Stimulated activated CD4-positive, alpha-beta T cell treated with anti-CD3 and anti-CD28 coated beads, Interleukin-2, amount 100 ng/mL, for 4 hours (primary cell): ENCODE data around the gene GP9.

Experiments
- DNase-seq: peaks from one replicate; pipeline ENCODE4 v3.0.0-alpha.2; 2020; ENCODE audit warnings: low read depth

The GP9 gene

DNA sequence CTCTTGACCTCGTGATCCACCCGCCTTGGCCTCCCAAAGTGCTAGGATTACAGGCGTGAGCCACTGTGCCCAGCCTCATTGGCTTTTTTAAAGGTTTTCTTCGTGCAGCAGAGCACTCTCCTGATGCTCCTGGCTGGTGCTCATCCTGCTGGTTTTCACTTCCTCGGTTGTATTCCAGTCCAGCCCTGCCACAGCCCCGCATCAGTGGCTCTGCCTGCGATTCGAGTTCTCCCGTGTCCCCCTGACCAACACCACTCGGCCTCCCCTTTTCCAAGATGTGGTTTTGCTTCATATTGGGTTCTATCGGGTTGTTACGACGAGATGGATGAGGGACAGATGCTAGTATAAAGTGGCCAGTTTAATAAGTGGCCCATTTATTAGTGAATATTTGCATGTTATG, 31.7 kb upstream of the GP9 start:
- DNase-seq, result no peak

DNA sequence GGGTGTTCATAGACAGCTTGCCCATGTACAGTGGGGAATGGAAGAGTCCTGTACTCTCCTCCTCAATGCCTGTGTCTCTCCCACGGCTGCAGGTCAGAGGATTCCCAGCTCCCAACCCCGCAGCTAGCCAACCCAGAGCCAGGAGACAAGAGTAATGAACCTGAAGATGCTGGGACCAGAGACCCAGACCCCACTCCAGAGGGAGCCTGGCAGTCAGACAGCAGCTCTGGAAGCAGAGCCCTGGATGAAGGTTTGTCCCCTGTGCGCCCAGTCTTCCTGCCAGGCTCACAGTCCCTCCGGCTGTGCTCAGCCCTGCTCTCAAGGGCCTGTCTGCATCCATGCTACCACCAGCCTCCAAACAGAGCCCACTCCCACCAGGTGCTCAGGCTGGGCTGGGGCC, 30.0 kb upstream of the GP9 start:
- DNase-seq, result no peak

DNA sequence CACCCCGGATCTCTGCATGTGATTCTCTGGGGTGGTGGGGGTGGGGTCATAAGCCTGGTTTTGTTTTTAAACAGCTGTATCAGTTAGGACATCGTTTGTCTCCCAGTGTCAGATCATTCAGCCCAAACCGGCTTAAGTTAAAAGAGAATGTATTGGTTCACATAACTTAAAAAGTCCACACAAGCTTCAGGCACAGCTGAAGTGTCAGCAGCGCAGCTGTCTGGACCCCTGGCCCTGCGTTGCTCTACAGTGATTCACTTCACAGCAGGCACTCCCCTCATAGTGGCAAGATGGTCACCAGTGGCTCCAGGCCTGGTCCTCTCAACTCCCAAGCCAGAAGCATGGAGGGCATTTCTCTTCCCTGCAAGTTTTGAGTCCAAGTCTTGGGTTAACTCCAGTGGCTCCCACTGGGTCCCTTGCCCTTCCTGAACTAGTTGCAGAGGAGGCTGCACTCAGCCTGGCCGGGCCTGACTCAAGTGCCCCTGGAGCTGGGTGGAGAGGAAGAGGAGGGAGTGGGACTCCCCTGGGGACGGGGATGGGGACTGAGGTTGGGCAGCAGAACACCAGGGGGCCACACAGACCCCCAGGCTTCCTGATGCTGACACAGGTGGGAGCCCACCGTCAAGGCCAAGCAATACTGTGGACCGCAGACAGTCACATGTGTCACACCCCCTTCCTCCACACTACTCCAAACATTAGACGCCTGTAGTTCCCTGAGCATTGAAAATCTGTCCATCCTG, 28.9 kb upstream of the GP9 start:
- no peak for DNase-seq

DNA sequence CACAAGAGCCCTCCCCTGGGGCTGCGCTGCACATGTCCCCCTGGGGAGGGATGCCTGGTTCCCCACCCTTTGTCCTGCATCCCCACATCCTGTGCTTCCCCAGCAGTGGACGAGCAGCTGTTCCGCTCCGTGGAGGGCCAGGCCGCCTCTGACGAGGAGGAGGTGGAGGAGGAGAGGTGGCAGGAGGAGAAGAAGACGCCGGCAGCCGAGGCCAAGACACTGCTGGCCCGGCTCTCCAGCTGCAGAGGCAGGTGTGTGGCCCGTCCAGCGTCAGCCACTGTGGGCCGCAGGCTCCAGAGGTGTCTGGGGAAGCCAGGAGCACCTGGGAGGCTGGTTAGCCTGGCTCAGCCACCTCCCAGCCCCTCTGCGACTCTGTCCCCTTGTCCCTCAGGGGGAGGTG, 27.9 kb upstream of the GP9 start:
- DNase-seq, result no peak

DNA sequence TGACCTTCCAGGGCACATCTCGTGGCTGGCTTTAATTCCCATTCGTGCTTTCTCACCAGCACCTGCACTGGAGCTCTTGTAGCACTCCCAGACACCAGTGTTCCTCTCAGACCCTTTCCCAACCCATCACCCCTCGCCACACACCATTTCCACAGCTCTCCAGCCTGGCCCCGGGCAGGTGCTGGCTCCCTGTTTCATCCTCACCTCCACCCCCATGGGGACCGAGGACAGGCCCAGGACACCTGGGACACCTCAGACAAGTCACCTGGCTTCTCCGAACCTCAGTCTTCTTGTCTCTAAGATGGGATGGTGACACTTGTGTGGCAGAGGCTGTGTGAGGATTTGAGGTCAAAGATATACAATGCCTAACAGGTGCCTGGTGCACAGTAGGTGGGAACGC, 27.4 kb upstream of the GP9 start:
- no peak for DNase-seq

DNA sequence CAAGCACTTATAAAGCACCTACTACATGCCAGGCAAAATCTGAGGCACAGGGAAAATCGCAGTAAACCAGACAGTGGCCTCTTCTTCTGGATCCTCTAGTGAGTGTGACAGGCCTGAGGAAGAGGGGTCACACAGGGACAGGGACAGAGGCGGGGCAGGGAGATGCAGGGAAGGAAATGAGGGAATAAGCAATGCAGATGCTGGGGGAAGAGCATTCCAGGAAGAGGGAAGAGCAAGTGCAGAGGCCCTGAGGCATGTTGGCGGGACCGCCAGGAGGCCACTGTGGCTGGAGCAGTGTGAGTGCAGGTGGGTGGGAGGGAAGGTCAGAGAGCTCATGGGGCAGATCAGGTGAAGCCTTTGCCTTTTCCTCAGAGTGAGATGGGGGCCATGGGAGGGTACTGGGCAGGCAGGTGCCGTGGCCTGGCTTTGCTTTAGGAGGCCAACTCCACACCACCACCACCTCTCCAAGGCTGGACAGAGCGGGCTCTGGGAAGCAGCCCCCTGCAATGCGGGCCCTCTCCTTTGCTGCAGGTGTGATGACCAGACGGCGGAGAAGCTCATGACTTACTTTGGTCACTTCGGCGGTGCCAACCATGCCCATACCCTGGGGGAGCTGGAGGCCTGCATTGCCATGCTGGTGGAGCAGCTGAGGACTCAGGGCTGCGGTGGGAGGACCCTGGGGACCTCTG, 26.8 kb upstream of the GP9 start:
- no peak for DNase-seq

DNA sequence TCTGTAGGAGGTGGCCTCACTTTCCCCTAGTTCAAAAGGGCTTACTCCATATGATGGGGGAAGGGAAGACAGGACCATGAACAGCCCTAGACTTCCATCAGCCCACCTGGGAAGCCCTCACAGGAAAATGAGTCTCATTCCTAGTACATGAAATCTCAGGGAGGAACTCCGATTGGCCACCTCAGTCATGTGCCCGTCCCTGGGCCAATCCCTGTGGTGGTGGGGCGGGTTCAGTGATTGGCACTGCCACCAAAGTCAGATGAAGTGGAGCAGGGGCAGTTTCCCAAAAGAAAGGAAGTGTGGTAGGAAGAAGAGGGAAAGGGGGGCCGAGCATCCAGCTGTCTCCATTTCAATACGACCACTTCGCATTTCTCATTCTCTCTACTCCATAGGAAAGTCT, 25.9 kb upstream of the GP9 start:
- DNase-seq, result no peak

DNA sequence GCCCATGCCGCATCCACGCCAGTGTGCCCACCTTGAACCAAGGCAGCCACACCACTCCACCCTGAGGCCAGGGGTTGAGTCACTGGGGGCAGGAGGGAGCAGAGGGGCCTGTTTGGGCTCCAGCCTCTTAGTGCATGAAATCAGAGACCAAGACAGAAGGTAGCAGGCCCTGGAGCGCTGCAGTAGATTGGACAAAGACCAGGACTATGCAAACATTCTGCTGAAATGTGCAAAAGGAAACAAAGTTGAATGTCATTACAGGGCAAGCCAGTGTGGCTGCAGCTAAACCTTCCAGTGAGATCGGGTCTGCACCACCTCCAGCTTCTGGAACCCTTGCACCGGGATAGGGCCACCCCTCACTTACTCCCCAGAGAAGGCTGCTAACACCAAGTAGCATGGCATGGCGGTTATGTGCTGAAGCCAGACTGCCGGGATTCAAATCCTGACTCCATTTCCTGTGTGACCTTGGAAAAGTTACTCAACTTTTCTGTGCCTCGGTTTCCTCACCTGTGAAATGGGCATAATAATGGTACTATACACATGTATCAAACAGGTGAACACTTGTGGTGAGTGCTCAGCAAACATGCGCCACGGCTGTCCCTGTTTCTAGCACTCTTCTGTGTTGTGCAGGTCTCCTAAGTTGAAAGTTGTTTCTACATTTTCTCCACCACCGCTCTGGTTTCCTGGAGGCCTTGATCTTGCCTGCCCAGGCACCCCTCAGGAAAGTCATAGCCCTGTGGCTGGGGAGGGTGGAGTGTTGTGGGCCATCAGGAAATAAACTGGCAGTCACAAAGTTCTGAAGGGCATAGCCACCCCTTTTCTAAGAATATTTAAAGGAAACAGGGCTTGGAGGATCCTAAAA, 25.0 kb upstream of the GP9 start:
- no peak for DNase-seq

DNA sequence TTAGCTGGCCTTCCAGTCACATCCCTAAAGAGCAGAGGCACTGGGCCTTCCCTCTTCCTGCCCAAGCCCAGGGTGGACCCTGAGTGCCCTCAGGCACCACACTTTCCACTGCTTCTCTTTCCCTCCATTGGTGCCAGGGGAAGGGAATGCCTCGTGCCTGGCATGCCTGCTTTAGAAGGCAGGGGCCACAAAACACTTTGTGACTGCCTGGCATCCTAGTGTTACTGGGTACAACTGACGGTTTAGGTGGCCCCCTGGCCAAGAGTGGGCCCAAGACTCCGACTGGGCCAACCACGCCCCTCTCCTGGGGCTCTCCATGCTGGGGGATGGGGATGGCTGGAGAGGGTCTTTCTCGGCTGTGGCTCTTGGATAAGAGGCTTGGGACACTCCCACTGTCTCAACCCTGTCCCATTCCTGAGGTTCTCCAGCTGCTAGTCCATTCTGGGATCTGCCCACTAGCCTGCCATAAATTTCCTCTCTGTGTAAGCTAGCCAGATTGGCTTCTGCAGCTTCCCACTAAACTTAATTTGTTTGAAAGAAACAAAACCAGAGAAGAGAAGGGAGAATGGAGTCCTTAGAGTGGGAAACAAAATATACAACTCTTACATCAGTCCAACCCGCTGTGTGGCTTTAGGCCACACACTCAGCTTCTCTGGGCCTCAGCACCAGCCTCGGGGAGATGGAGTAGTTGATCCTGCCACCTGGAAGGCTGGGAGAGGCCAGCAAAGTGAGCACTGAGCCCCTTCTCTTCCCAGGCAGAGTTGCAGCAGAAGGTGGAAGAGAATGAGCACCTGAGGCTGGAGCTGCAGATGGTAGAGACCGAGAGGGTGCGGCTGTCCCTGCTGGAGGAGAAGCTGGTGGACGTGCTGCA, 24.1 kb upstream of the GP9 start:
- DNase-seq, result no peak

DNA sequence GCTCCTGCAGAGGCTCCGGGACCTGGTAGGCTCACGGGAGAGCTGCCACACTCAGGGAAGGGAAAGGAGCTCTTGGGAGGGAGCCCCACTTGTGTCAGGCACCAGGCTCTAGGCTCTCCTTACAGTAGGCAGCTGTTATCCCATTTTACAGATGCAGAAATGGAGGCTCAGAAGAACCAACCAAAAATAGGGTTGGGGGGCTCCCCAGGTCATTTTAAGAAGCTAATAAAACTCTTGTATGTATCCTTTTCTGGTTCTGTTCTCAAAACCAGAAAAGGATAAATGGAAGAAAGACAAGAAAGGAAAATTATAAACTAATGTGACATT, 23.5 kb upstream of the GP9 start:
- no peak for DNase-seq

DNA sequence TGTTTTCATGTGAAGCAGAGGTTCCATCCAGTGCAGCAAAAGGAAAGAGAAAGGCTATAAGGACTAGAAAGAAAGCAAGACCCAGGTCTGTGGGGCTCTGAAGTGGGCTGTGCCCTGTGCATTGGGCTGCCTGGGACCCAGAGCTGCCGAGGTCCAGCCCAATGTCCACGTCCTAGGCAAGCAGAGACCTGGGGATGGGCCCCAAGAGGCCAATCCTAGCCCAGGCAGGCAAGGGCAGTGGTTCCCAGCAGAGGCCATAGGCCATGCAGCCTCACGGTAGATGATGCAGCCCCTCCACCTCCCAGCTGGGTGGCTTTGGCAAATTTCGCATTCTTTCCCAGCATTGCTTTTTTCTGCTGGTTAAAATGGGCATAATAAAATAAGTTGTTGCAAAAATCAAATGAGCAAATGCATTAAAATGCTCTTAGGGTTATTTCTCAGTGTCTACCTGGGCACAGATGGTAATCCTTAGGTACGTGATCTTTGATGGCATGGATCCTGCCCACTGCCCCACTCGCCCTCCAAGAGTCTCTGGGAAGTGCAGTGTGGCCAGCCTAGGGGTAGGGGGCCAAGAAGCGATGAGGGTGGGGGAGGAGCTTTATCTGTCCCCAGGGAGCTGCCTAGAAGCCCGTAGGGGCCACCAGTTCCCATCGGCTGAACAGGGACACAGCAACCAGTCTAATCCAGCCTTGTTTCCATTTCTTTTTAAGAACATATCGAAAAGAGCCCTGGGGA, 22.3 kb upstream of the GP9 start:
- no peak for DNase-seq

DNA sequence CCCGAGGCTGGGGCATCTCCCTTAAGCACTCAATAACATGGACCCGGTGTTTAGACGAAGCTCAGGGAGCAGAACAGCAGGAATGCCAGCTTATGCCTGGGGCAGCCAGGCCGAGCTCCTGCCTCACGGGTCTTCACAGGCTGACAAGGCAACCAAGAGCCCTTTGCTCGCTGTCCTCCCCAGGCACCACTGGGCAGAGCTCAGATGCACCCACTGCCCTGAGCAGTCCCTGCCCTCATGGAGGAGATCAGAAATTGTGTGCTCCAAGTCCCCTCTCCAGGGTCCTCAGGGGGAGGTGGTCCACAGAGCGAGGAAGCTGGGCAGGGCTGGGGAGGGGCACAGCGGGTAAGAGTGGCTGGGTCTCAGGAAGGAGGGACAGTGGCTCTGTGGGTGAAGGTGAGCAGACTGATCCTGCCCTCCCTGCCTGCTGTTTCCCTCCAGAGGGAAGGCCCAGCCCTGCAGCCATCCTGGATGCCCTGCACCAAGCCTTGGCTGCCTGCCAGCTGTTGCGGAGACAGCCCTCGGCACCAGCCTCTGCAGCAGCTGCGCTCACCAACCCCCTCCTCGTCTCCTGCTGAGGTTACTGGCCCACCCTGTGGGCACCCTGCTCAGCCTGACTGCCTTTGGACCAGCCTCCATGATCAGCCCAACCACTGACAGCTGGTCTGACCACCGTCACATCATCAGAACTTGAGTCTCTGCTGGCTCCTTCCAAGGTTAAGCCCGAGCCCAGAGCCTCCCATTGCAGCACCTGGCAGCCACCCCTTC, 21.1 kb upstream of the GP9 start:
- DNase-seq, result no peak

DNA sequence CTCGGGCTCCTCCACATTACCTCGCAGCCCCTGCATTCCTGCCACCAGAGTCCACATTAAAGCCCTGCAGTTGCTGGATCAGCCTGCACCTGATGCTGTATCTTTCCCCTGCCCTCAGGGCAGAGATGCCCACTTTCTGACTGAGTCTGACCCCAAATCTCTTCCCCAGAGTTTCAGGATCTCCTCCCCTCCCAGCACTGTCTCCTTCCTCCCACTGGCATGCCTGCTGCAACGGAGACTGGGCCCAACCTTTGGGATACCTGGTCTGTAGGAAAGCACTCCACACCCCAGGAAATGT, 20.6 kb upstream of the GP9 start:
- no peak for DNase-seq

DNA sequence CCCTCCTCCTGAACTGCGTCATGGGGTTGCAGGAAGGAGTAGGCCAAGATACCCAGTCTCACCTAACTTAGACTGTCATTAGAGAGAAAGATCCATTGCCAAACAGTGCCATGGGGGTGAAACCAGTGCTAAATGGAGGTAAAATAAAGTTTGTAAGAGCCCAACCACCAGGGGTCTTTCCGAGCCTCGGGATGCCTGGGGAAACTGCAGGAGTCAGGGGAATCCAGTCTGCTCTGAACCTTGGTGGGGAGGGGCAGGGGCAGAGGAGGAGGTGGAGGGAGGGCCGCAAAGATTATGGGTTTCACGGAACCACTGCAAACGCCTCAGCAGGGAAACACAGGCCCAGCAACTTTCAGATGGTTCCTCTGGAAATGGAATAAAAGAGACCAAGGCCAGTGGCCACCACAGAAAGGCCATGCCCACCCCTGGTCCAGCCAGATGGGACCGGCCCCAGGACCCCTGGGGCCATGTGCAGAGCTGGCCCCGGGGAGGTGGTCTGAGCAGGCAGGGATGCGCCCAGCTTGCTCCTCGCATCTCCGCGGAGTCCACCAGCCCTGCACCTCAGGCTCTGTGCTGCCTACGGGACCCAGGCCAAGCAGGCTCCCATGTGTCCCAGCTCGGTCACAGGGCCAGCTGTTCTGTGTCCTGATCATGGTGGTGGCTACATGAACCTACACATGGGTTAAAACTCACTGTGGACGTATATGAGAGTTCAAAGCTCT, 19.8 kb upstream of the GP9 start:
- no peak for DNase-seq

DNA sequence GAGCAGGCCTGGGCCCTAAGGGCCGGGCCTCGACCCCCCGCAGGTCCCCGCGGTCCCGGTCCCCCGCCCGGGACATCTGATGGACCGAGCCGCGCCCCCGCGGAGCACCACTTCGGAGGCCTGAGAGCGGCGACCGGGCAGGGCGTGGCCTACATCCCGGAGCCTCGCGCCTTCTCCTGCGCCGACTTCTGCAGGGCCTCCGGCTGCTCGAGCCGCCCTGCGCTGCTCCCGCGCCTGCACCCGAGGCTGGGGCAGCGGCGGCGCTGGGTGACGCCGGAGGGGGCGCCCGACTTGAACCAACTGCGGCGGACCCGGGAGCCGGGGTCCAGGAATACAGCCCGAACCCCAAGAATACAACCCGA, 14.9 kb upstream of the GP9 start:
- no peak for DNase-seq

DNA sequence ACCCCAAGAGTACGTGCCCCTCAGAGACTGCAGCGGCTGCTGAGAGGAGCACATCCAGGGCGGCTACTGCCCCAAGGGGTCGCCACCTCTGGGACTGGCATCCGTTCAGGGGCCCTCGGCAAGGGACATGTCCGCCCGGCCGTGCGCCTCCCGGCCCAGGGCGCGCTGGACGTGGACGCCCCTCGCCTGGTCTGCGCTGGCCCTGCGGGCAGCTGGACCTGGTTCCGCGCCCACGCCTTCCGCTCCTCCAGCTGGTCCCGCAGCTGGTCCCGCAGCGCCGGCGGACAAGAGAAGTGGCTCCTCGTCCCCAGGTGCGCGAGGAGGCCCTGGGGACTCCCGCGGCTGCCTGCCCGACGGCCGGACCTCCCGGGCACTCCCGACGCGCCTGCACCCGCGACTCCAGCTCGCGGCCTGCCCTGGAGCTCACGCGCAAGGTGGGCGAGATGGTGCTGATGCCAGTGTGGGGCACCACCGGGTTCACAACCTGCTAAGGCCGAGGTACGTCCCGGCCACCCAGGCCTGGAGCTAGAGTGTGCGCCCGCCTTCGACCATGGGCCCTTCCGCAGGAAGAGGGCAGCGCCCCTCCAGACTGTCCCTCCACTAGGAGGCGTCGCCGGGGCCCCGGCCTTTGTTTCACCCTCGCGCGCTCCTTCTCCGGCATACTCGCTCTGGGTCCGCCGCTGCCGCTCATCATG, 14.4 kb upstream of the GP9 start:
- no peak for DNase-seq

DNA sequence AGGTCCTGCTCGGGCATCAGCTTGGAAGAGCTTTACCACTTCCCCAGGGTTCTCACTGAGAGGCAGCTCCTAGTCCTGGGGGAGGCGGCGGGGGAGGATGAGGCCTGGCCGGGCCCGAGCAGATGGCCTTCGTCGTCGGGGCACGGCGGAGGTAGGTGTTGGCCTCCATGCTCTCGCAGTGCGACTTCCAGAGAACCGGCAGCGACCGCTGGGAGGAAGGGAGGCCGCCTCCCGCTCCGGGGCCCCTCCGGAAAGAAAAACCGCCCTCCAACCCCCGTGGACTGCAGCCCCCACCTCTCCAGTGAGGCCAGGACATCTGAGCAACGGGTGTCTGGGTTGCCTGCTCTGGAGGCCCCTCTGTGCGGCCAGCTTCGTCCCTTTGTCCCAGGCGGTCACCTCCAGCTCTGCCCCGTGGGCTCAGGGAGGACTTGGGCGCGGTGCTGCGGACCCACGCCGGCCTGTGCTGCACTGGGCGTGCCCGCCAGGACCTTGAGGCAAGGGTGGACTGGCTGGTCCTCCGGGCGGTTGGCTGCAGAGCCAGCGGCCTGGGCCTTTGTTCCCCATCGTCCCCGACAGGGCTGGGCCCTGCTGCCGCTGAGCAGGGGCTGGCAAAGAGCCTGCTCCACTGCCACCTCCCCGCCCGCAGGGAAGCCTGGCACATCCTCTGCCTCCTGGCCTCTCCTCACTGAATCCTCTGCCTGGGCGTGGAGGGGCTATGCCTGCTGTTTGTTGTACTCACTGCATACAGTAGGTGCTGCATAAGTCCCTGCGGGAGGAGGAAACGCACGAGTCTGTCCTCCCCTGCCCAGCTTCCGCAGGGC, 13.6 kb upstream of the GP9 start:
- no peak for DNase-seq

DNA sequence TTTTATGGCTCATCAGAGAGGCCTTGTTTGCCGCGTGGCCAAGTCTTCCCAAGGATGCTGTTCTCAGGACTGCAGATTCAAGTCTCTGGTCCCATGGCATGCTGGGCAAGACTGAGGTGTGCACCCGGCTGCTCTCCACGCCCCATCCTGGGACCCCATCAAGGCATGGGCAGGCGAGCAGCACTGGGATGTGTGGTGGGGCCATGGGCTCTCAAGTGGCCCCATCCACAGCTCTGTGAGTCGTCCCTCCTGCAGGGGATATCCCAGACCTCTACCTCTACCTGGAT, 13.1 kb upstream of the GP9 start:
- DNase-seq, result no peak
